NCI-H748 treated with DMSO at 0.1 percent for 48 hours (cell line): ENCODE results near the gene PI4KB.
A peak's percentile ranks its signal among the peaks of the same experiment; 100 is the strongest.
"Not testable (repeated sequence)": the region's sequence is repeated elsewhere in the genome, so short reads cannot be mapped to it uniquely, and the experiment has no call there.

Experiments
- DNase-seq: peaks from one replicate; lab custom pipeline; 2025; lab: John Stamatoyannopoulos, UW

The PI4KB gene

DNA sequence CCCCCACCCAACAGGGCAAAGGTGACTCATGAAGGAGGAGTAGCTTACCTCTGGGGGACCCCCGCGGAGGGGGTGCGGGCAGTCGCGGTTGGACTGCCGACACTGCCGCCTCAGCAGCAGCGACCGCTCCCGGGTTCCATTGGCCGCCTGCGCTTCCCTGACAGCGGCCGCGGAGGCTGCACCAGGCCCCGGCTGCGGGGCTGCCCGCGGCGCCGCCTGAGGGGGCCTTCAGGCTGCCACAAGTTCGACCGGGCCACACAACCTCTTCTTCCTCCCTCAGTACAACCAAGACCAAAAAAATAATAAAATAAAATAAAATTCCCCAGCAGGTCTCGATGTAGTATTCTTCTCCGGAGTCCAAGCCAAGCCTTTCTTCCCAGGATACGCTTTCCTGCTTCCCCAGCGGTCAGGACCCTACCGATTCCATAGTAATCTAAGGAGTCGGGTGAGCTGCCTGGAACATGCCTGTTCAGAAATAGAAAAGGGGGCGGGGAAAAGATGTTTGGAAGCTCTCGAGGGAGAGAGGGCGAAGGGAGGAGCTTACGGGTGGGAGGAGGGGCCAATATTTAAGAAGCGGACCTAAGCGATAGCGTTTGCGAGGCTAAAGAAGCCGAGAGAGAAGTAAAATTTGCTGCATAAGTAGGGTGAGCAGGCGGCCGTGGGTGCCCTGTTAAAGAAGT is at the start of gene PI4KB:
PI4KB (minus strand) TSS at position 194 of the 680 bp plus-strand sequence. CDS start 10,935 bp downstream, outside the sequence.
- peak; percentile 98 for DNase-seq

- no peak for DNase-seq
These were observed 46.0 kb upstream of the PI4KB start for GRCh38 chr1:151373196-151373595.

GRCh38 chr1:151372058-151372934 is 45.1 kb upstream of the PI4KB start, which contains the start of gene SELENBP1:
SELENBP1 (minus strand) TSS chr1:151372705; CDS start chr1:151372641, 64 bp downstream.
- DNase-seq: peak; percentile 55

GRCh38 chr1:151371370-151372057 is 44.3 kb upstream of the PI4KB start:
- DNase-seq: peak; percentile 43

DNA sequence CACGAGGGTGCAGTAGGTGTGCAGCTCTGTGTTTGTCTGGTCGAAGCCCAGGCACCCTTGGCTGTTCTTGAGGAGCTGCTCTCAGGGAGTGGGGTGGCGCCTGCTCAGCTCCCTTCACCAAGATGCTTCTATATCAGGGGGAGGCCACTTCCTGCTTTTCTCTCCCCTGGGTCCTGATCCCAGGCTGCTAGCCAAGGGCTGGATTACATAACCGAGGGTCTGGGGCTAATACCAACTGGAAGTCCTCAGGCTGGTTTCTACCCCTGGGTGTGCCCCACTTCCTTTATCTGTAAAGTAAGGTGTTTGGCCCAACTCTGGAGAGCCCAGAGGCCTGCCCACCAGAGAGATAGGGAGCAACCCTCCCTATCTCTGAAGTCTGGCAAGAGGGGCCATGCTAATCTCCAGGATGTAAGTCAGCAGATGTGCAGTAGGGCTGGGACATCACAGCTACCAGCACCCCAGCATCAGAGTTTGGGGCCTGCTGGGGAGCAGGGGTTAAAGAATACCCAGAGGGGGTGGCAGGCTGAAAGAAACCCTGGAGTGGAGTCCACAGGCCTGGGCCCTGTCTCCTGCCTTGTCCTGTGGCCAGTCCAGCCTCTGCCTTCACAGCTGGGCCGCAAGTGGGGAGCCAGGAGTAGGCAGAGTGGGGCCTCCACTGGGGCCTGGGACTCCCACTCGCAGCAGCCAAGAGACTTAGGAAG is 43.1 kb upstream of the PI4KB start:
- no peak for DNase-seq

DNA sequence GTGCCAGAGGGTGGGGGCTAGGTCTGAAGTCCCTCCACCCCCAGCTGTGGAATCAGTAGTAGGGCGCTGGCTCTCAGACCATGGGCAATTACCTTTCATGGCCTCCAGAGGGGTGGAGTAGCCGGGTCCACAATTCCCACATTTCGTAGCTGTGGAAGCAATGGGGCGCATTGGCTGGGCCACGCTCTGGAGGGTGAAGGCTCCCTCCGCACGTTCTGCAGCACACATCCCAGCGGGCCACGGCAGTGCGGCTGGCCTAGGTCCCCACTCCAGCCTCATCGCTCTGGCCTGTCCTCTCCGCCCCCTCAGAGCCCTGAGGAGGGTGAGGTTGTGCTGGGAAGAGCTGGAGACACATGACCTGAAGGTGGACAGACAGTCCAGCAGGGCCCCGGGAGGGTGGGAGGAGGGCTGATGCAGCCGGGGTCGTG is 42.4 kb upstream of the PI4KB start:
- no peak for DNase-seq

- DNase-seq: no peak
These were observed 42.0 kb upstream of the PI4KB start for GRCh38 chr1:151369302-151369610.

- no peak for DNase-seq
These were observed 41.4 kb upstream of the PI4KB start for GRCh38 chr1:151368393-151369301.

GRCh38 chr1:151367658-151368392 is 40.6 kb upstream of the PI4KB start:
- no peak for DNase-seq

DNA sequence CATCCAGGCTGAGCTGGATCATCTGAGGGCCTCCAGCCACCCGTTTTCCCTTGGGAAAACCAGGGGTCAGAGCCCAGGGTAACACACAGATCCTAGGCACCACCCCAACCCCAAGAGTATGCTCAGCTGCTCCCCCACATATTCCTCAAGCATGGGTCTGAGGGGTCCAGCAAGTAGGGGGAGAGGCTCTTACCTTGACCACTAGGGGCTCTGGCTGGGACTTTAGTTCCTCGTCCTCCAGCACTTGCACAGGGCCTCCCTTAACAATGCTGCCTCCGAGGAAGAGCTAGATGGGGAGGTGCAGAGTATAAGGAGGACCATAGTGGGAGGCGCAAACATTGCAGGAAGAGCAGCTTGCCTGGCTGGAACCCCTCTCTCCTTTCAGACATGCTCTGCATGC is 37.8 kb upstream of the PI4KB start:
- no peak for DNase-seq

GRCh38 chr1:151362308-151363155 is 35.3 kb upstream of the PI4KB start:
- no peak for DNase-seq

DNA sequence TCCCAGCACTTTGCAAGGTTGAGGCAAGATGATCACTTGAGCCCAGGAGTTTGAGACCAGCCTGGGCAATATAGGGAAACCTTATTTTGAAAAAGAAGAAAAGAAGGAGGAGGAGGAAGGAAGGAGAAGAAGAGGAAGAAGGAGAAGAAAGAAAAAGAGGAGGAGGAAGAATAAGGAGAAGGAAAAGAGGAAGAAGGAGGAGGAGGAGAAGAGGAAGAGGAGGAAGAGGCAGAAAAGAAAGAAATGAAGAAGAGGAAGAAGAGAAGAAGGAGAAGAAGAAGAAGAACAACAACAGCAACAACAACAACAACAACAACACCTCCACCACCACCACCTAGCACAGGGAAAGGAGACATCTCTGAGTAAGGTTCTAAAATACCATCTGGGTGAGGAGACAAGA is 34.7 kb upstream of the PI4KB start:
- DNase-seq: no peak

GRCh38 chr1:151356696-151357095 is 29.5 kb upstream of the PI4KB start:
- no peak for DNase-seq

GRCh38 chr1:151352021-151352718 is 25.0 kb upstream of the PI4KB start:
- no peak for DNase-seq

GRCh38 chr1:151350323-151350722 is 23.1 kb upstream of the PI4KB start:
- DNase-seq: not testable (repeated sequence)

GRCh38 chr1:151347523-151348246 is 20.5 kb upstream of the PI4KB start:
- no peak for DNase-seq

GRCh38 chr1:151346769-151347522 is 19.7 kb upstream of the PI4KB start, which contains the start of gene RFX5:
RFX5 (minus strand) TSS chr1:151347252; CDS start chr1:151346320, 932 bp downstream.
- peak; percentile 94 for DNase-seq
